HG03442 (cell line): ENCODE measurements around the gene CD300LF.

Experiments
- ATAC-seq: cut with Tn5 transposase; IDR thresholded peaks from one replicate; pipeline ENCODE4 v1.9.1; 2021; ENCODE audit warnings: mild to moderate bottlenecking, moderate library complexity; ENCODE audit not compliant: unreplicated experiment

Gene CD300LF

DNA sequence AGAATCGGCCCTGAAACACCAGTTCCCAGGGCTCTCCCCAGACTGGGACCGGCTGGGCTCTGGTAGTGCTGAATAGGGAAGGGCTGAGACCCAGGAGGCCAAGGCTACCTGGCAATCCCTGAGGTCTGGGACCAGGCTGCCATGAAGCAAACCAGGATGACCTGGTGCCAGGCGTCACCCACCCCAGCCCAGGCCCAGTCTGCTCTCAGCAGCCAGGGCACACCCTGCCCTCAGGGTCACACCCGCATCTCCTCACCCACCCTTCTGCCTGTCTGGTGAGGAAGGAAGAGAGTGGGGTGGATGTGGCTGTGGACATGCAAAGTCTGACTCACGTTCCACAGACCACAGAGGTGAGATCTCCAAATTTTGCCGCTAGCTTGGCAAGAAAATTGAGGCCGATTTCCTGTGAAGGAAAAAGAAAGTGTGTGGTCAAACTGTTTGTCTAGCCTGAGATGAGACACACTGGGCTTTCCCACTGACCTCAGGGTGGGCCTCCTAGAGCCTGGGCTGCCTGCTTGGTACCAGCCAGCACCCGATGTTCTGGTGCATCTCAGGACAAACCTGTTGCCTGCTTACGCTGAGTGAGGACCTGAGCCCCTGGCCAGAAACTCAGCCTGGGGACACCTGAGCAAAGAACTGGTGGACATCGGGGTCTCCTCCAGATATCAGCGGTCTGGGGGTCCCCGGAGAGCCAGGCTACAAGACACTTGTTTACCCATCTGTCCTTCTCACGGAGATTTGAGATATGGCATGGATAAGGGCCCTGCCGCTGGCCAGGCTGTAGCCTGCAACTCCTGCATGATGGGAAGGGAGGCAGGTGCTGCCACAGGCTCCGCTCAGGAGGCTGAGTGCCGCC lies 18.0 kb upstream of the CD300LF start:
- ATAC-seq = no peak

DNA sequence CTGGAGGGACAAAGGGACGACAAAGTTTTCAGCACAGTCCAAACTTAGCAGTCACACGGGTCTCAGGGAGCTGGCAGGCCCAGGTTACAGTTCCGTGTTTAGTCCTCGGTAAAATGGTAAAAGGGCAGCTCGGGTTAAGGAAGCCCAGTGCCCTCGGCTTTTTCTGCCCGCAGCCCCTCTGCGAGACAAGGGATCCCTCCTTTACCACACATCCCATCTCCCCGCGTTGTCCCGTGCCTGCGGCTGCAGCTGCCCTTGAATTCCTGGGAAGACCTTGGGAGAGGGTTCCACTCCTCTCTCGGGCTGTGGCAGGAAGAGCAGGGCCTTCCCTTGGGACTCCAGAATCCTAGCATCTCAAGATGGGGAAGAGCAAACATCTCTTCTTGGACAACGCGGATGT lies 17.1 kb upstream of the CD300LF start:
- ATAC-seq = no peak

DNA sequence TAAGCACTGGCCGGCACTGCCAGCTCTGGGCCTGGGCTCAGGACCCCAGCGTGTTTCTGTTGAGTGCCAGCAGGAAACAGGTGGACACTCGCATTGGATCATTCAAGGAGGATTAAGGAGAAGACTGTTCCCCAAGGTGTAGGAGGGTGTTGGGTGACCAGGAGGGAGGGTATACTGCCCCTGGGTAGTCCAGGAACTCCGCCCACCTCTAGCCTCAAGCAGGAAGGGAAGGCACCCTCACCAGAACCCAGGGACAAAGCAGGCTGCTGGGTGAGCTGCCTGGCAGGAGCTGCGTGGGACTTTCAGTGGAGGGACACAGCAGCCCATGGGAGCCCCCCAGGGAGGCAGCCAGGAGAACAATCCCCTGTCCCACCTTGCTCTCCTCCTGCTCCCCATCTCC lies 16.6 kb upstream of the CD300LF start:
- ATAC-seq = no peak

DNA sequence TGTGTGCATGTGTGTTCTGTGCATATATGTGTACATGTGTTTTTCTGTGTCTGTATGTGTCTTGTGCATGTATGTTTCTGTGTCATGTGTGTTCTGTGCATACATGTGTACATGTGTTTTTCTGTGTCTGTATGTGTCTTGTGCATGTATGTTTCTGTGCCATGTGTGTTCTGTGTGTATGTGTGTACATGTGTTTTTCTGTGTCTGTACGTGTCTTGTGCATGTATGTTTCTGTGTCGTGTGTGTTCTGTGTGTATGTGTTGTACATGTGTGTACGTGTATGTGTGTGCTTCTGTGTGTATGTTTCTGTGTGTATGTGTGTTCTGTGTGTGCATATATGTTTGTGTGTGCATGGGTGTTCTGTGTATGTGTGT lies 16.0 kb upstream of the CD300LF start:
- no peak for ATAC-seq

- no peak for ATAC-seq
These were observed 15.4 kb upstream of the CD300LF start for GRCh38 chr17:74728033-74728701.

DNA sequence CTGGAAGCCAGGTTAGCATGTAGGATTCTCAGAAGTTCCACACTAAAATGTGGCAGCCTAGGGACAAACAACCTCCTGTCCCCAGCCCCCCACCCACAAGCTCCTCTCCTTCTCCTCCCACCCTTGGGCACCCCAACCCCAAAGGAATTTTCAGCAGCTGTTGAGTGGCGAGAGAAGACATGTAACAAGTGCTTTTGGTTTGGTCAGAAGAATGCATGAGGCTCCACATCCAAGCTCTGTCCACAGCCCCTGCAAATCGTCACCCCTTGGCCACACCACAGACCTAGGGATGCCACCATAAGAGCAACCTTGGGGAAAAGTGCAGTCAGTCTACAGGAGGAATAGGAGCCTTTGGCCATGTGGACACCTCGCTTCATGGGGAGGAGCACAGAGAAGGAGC lies 12.4 kb upstream of the CD300LF start:
- no peak for ATAC-seq

DNA sequence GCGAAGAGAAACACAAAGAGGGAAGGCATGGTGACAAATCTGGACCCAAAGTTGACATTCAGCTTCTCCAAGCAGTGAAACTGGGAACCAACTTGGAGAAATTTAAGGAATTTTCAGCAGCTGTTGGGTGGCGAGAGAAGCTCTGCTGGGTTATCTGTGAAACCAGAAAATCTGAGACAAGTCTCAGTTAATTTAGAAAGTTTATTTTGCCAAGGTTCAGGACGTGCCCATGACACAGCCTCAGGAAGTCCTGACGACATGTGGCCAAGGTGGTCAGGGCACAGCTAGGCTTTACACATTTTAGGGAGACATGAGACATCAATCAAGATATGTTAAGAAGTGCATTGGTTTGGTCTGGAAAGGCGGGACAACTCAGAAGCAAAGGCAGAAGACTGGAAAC lies 11.2 kb upstream of the CD300LF start:
- no peak for ATAC-seq

DNA sequence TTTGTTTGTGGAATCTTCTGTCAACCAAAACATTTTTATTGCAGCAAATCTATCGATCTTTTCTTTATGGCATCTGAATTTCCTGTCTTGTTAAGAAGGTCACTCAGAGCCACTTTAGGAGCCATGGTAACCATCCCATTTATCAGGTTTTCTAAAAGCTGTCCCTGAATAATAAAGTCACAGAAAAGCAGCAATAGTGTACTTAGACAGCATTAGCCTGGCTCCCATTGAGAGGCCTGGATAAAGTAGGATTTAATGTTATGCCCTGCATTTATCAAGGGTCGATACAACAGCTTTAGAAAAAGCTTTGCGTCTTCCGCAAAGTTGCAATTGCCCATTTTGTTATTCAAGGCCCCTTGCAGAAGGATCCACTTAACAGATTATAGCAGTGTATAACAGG lies 10.1 kb upstream of the CD300LF start:
- ATAC-seq = no peak

- no peak for ATAC-seq
These were observed 7.8 kb upstream of the CD300LF start for GRCh38 chr17:74720506-74720905.

- no peak for ATAC-seq
These were observed 2.4 kb upstream of the CD300LF start for GRCh38 chr17:74715144-74715543.

DNA sequence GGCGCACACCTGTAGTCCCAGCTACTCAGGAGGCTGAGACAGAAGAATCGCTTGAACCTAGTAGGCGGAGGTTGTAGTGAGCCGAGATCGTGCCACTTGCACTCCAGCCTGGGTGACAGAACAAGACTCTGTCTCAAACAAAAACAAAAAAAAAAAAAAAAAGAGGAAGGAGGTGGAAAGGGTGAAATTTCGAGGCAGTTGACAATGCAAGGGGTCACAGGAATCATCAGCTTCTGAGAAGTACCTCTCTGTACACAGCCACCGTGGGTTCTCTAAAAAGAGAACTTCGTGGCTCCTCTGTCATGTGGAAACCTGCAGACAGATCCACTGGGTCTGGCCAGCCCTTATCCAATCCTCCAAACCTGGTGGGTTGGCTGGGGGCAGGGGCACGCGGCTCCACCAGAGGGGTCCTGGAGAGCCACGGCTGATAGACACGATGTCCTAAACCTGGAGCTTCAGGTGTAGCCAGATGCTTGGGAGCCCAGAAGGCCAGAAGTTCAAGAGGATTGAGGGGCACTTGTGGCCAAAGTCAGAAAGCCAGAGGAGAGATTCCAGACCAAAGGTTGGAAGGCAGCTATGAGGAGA lies 540 bp upstream of the CD300LF start:
- ATAC-seq = no peak

DNA sequence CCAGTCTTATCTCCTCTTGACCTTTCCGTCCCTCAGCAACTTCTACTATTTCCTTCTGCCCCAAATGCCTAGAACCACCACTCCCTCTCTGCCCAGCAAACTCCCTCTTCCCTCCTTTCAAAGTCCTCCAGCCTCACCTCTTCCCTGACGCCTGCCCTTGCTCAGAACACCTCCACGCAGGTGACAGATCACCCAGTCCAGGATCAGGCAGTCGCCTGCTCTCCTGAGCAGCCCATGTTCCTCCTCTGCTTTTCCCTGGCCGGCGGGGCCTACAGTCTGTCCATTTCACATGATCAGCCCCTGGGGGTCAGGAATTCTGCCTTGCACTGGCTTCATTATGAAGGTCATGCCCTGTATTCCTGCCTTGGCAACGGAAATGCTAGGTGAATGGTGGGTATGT lies 422 bp downstream of the CD300LF start:
- ATAC-seq = no peak

DNA sequence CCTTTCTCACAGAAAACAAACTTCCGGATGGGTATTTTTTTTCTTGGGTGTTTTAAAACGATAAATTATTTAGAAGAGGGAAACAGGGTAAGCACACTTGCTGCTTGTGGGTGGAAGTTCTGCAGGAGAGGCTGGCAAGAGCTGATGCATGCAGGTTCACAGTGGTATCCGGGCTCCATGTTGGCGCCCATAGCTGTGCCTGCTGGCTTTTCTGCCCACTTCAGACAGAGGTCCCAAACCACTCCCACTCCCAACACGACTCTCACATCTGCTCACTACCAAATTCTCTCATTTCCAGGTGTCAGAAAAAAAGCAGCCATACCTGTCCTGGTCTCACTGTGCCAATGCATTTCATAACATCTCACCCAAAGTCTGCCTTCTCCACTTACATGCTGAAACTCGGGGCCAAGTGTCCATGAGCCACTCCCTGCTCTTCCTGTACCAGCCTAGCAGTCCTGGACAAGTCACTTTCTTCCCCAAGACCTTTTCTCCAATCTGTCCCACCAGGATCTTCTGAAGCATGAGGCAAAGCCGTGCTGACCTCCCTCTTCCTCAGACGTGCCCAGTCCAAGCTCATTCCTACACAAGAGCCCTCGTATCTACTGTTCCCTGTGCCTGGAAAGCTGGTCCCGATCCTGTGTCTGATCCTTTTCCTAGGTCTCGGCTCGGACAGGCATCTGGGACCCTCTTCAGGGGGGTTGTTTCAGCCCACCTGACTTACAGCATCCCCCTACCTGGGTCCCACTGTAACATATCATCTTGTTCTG lies 1.5 kb downstream of the CD300LF start:
- no peak for ATAC-seq

- no peak for ATAC-seq
These were observed 8.2 kb downstream of the CD300LF start for GRCh38 chr17:74704544-74704943.

- ATAC-seq = no peak
These were observed 9.4 kb downstream of the CD300LF start for GRCh38 chr17:74703311-74703710.

DNA sequence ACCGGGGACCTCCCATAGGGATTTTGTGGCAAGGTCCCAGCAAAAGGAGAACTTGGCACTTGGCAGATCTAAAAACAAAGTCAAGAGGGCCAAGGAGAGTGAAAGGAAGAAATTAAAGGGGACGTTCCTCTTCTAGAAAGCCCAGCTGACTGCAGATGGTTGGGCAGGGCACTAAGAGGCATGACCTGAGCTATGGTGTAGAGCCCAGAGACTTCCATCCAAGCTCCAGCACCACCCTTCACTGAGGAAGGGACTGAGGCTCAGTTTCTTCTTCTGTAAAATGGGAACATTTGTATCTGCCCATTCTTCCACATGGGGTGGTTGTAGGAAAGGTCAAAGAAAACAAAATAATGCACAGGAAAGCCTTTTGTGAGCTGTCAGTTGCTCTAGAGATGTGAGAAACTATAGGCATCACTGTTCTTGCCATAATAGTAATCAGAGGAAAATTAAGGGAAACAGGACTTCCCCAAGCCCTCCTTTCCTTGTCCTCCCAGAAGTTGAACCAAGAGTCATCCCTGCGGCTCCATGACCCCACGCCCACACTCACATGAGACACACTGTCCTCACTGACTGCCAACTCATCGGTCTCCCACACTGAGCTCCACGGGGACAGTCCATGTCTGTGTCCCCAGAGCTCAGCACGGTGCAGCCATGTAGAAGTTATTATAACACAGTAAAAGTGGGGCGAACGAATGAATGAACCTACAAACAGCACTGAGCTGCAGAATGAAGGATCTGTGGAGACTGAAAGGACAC lies 10.4 kb downstream of the CD300LF start:
- ATAC-seq = no peak

DNA sequence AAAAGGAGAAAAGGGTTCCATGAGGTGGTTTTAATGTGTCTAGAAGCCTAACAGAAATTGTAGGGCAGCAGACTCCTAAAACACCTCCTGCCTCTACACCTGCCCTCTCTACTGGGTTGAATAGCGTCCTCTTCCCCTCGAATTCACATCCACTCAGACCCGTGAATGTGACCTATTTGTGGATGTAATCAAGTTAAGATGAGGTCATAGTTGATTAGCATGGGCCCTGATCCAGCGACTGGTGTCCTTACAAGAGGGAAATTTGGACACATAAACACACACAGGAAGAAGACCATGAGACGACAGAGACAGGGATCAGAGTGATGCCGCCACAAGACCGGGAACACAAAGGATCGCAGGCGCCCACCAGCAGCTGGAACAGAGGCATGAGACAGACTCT lies 13.5 kb downstream of the CD300LF start:
- no peak for ATAC-seq

GRCh38 chr17:74698069-74698468 lies 14.7 kb downstream of the CD300LF start:
- no peak for ATAC-seq

DNA sequence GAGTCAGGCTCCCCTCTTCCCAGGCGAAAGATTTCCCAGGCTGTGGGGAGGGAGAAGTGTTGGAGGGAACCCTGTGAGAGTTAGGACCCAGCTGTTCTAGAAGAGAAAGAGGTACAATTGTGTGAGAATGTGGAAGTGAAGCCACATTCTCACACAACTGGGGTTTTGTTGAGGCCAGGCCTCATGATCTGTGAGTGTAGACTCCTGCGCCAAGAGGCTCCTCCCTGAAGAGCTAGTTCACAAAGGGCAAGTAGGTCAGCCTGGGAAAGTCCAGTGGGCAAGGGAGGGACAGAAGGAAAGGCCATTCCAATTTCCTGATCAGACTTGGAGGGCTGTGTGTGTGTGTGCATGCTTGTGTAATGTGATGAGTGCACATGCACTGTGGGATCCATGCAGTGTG lies 15.2 kb downstream of the CD300LF start:
- ATAC-seq = no peak

- no peak for ATAC-seq
These were observed 17.1 kb downstream of the CD300LF start for GRCh38 chr17:74695629-74696028.

GRCh38 chr17:74694081-74694480 lies 18.6 kb downstream of the CD300LF start:
- no peak for ATAC-seq
